ENCODE measurements around the gene ARID5B. TPM values are rescaled to one million over a fixed set of nuclear protein-coding genes. Genes with fewer than 3 reads are reported as not detected.

Gene ARID5B
- total and polyA plus RNA-seq, 2 experiments from 2014 or later, result 1.3 to 1.6 TPM

DNA sequence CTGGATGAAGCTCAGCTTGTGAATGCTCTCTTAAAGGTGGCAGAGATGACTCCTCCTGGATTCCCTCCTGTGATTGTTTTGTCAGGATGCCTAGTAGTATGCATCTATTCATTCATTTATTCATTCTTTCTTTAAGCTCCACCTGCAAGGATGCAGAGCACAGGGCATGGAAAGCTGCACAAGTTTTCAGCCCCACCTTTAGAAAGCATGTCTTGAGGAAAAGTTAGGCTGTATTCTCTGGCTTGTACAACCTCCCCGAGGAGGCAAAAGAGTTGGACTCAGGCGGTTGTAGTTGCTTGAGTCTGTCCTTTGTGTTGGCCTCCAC lies 22.4 kb downstream of the ARID5B start (continued):
- TF ChIP-seq JUNB (IDR thresholded peaks at IDR 0.05; ENCODE audit: unreplicated experiment) (no peak), NANOG (IDR thresholded peaks at IDR 0.05; ENCODE audit: borderline replicate concordance) (no peak), EZH2 (IDR thresholded peaks at IDR 0.05; ENCODE audit: low read depth, unreplicated experiment) (no peak), ZNF331 (CRISPR knock-in tag; IDR thresholded peaks at IDR 0.05; ENCODE audit: low read depth) (no peak), POLR2AphosphoS5 (IDR thresholded peaks at IDR 0.05; ENCODE audit: low read depth) (no peak)
- TF ChIP-seq, protein P1, sequence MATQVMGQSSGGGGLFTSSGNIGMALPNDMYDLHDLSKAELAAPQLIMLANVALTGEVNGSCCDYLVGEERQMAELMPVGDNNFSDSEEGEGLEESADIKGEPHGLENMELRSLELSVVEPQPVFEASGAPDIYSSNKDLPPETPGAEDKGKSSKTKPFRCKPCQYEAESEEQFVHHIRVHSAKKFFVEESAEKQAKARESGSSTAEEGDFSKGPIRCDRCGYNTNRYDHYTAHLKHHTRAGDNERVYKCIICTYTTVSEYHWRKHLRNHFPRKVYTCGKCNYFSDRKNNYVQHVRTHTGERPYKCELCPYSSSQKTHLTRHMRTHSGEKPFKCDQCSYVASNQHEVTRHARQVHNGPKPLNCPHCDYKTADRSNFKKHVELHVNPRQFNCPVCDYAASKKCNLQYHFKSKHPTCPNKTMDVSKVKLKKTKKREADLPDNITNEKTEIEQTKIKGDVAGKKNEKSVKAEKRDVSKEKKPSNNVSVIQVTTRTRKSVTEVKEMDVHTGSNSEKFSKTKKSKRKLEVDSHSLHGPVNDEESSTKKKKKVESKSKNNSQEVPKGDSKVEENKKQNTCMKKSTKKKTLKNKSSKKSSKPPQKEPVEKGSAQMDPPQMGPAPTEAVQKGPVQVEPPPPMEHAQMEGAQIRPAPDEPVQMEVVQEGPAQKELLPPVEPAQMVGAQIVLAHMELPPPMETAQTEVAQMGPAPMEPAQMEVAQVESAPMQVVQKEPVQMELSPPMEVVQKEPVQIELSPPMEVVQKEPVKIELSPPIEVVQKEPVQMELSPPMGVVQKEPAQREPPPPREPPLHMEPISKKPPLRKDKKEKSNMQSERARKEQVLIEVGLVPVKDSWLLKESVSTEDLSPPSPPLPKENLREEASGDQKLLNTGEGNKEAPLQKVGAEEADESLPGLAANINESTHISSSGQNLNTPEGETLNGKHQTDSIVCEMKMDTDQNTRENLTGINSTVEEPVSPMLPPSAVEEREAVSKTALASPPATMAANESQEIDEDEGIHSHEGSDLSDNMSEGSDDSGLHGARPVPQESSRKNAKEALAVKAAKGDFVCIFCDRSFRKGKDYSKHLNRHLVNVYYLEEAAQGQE (IDR thresholded peaks at IDR 0.05; ENCODE audit: unreplicated experiment), result no peak

DNA sequence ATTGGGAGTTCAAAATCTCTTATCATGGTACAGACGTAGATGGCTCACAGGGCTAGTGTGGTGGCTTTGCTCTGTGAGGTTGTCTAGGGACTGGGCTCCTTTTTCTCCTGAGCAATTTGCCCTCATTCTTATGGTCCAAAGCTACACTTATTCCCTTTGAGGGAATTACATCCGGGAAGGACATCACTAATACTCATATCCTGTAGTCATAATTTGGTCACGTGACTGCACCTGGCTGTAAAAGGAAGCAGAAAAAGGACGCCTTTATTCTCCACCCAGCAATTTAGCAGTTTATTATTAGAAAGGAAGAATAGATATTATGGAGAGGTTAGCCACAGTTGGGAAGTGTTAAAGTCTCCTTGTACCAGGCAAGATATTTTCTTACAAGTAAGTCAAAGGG lies 28.1 kb downstream of the ARID5B start:
- Mint-ChIP-seq H3K9me3 (peaks cover 4% of the 10 kb centered on the region; the same call in 2 of the 3 replicates), H3K4me1 (peaks cover 6% of the 10 kb centered on the region; the same call in 2 of the 3 replicates), H3K27ac (no peak overlapping the region), H3K36me3 (ENCODE audit: low read depth) (no peaks in the 10 kb centered on the region), H3K4me3 (no peak overlapping the region), H3K27me3 (ENCODE audit: insufficient read depth, low read depth, poor library complexity) (no peaks in the 10 kb centered on the region)
- no peaks in the 10 kb centered on the region for H3K9me2 ChIP-seq (ENCODE audit: insufficient read depth)
- H3K36me3 ChIP-seq (ENCODE audit: insufficient read depth), result no peaks in the 10 kb centered on the region
- H3K79me2 ChIP-seq (replicated peaks; ENCODE audit: insufficient read depth), result no peaks in the 10 kb centered on the region
- no peak overlapping the region for H3K4me3 ChIP-seq
- H3K27me3 ChIP-seq (ENCODE audit: insufficient read depth), result no peaks in the 10 kb centered on the region
- no peak for ATAC-seq
- no peak overlapping the region for H3K4me2 ChIP-seq
- no peak overlapping the region for H2AFZ ChIP-seq
- no peaks in the 10 kb centered on the region for H4K20me1 ChIP-seq (replicated peaks; ENCODE audit: insufficient read depth)
- DNase-seq (ENCODE audit: low spot score), result no peak
- no peaks in the 10 kb centered on the region for H3F3A ChIP-seq (replicated peaks; ENCODE audit: low read depth)
- H3K27ac ChIP-seq (ENCODE audit: low read depth), result no peak overlapping the region
- peaks cover 4% of the 10 kb centered on the region; the same call in 1 of the 2 replicates for H3K4me1 ChIP-seq (ENCODE audit: insufficient read depth)
- TF ChIP-seq EZH2phosphoT487 (IDR thresholded peaks at IDR 0.05; ENCODE audit: unreplicated experiment) (no peak), EZH2 (IDR thresholded peaks at IDR 0.05; ENCODE audit: low read depth, unreplicated experiment) (no peak), NANOG (IDR thresholded peaks at IDR 0.05; ENCODE audit: borderline replicate concordance) (no peak), JUNB (IDR thresholded peaks at IDR 0.05; ENCODE audit: unreplicated experiment) (no peak), CREB1 (CRISPR knock-in tag; IDR thresholded peaks at IDR 0.05; ENCODE audit: low read depth) (no peak), ZNF114 (CRISPR knock-in tag; IDR thresholded peaks at IDR 0.05) (no peak)
- TF ChIP-seq, protein P2, sequence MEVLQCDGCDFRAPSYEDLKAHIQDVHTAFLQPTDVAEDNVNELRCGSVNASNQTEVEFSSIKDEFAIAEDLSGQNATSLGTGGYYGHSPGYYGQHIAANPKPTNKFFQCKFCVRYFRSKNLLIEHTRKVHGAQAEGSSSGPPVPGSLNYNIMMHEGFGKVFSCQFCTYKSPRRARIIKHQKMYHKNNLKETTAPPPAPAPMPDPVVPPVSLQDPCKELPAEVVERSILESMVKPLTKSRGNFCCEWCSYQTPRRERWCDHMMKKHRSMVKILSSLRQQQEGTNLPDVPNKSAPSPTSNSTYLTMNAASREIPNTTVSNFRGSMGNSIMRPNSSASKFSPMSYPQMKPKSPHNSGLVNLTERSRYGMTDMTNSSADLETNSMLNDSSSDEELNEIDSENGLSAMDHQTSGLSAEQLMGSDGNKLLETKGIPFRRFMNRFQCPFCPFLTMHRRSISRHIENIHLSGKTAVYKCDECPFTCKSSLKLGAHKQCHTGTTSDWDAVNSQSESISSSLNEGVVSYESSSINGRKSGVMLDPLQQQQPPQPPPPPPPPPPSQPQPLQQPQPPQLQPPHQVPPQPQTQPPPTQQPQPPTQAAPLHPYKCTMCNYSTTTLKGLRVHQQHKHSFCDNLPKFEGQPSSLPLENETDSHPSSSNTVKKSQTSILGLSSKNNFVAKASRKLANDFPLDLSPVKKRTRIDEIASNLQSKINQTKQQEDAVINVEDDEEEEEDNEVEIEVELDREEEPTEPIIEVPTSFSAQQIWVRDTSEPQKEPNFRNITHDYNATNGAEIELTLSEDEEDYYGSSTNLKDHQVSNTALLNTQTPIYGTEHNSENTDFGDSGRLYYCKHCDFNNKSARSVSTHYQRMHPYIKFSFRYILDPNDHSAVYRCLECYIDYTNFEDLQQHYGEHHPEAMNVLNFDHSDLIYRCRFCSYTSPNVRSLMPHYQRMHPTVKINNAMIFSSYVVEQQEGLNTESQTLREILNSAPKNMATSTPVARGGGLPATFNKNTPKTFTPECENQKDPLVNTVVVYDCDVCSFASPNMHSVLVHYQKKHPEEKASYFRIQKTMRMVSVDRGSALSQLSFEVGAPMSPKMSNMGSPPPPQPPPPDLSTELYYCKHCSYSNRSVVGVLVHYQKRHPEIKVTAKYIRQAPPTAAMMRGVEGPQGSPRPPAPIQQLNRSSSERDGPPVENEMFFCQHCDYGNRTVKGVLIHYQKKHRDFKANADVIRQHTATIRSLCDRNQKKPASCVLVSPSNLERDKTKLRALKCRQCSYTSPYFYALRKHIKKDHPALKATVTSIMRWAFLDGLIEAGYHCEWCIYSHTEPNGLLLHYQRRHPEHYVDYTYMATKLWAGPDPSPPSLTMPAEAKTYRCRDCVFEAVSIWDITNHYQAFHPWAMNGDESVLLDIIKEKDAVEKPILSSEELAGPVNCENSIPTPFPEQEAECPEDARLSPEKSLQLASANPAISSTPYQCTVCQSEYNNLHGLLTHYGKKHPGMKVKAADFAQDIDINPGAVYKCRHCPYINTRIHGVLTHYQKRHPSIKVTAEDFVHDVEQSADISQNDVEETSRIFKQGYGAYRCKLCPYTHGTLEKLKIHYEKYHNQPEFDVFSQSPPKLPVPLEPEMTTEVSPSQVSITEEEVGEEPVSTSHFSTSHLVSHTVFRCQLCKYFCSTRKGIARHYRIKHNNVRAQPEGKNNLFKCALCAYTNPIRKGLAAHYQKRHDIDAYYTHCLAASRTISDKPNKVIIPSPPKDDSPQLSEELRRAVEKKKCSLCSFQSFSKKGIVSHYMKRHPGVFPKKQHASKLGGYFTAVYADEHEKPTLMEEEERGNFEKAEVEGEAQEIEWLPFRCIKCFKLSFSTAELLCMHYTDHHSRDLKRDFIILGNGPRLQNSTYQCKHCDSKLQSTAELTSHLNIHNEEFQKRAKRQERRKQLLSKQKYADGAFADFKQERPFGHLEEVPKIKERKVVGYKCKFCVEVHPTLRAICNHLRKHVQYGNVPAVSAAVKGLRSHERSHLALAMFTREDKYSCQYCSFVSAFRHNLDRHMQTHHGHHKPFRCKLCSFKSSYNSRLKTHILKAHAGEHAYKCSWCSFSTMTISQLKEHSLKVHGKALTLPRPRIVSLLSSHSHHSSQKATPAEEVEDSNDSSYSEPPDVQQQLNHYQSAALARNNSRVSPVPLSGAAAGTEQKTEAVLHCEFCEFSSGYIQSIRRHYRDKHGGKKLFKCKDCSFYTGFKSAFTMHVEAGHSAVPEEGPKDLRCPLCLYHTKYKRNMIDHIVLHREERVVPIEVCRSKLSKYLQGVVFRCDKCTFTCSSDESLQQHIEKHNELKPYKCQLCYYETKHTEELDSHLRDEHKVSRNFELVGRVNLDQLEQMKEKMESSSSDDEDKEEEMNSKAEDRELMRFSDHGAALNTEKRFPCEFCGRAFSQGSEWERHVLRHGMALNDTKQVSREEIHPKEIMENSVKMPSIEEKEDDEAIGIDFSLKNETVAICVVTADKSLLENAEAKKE (CRISPR knock-in tag; IDR thresholded peaks at IDR 0.05), result no peak
- TF ChIP-seq, protein P3, sequence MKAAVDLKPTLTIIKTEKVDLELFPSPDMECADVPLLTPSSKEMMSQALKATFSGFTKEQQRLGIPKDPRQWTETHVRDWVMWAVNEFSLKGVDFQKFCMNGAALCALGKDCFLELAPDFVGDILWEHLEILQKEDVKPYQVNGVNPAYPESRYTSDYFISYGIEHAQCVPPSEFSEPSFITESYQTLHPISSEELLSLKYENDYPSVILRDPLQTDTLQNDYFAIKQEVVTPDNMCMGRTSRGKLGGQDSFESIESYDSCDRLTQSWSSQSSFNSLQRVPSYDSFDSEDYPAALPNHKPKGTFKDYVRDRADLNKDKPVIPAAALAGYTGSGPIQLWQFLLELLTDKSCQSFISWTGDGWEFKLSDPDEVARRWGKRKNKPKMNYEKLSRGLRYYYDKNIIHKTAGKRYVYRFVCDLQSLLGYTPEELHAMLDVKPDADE (IDR thresholded peaks at IDR 0.05), result no peak
- TF ChIP-seq, protein P1 (IDR thresholded peaks at IDR 0.05; ENCODE audit: unreplicated experiment), result no peak

Data from GM23338 (cell line).